ENCODE data around the gene KCNJ1. TPM values are rescaled to one million over a fixed set of nuclear protein-coding genes. Genes with fewer than 3 reads are reported as not detected.

Gene KCNJ1
- total and polyA plus RNA-seq, 2 of the 8 experiments (the other 6 are each of a cell fraction or from before 2014, with no cell fraction given): 0.17 to 0.23 TPM

GRCh38 chr11:128868841-128869671 is 2.0 kb upstream of the KCNJ1 start:
- no peak overlapping the region for H2BK5ac ChIP-seq (ENCODE audit: low read depth, low read length)
- no peaks in the 10 kb centered on the region for H3K79me1 ChIP-seq (ENCODE audit: low read depth, low read length)
- no peak overlapping the region for H2AK5ac ChIP-seq (ENCODE audit: low read depth, low read length)
- FAIRE-seq (no peak), DNase-seq (ENCODE audit: low read depth in 1 of 2, low spot score in 2 of 2) (no peak)
- ChIA-PET POLR2A (ENCODE audit: partially characterized antibody) (no interaction called here), CTCF (ENCODE audit: partially characterized antibody) (interaction anchor here (0.6 to 2.2 kb wide), 8 partner anchors 12 to 146 kb away, joined by 3 to 14 read pairs (median 4); no protein-coding TSS in a partner anchor)
- H2BK12ac ChIP-seq (ENCODE audit: low read depth, low read length): peak overlapping the region; percentile 78; the same call in 1 of the 2 replicates
- H2BK20ac ChIP-seq (ENCODE audit: low read length): peak overlapping the region; percentile 22; the same call in 1 of the 2 replicates
- H3K14ac ChIP-seq (ENCODE audit: insufficient read length): no peak overlapping the region
- H3K23me2 ChIP-seq (ENCODE audit: low read depth, low read length): no peaks in the 10 kb centered on the region
- 95% methylated on average over 10 of the region's 10 CpGs; no CpG with 5 or more reads in 1 of the 2 experiments for WGBS, 2 experiments (ENCODE audit: extremely low coverage in 1 of 2, insufficient coverage in 1 of 2, insufficient read length in 1 of 2, insufficient replicate concordance in 2 of 2, low coverage in 1 of 2, low lambda C conversion rate in 2 of 2, missing lambda C conversion rate in 1 of 2)
- no peak overlapping the region for H4K91ac ChIP-seq (replicated peaks; ENCODE audit: insufficient read length, low read length)
- H3K4ac ChIP-seq (replicated peaks; ENCODE audit: insufficient read length, low read depth, low read length): no peak overlapping the region
- H3K27ac ChIP-seq (ENCODE audit: low read depth, low read length): no peak overlapping the region
- H2BK120ac ChIP-seq (replicated peaks; ENCODE audit: low read depth, low read length): no peak overlapping the region
- no peak overlapping the region for H3K9ac ChIP-seq (replicated peaks in 1 of 4; ENCODE audit: extremely low read depth in 1 of 4, low read depth in 3 of 4, low read length in 3 of 4)
- peaks cover 0 to 8% (median 7%) of the 10 kb centered on the region in 4 experiments; a peak in 3 of 7 replicates for H3K27me3 ChIP-seq (replicated peaks in 1 of 4; ENCODE audit: control insufficient read depth in 3 of 4, extremely low read depth in 1 of 4, insufficient read depth in 3 of 4, low read length in 3 of 4)
- H3K56ac ChIP-seq (replicated peaks; ENCODE audit: insufficient read length, low read depth, low read length): no peak overlapping the region
- no peaks in the 10 kb centered on the region for H3K9me3 ChIP-seq (ENCODE audit: insufficient read depth in 2 of 2, low read depth in 1 of 2, low read length in 1 of 2)
- H3K79me2 ChIP-seq (ENCODE audit: control insufficient read depth in 1 of 2, insufficient read depth in 2 of 2, low read length in 2 of 2): no peaks in the 10 kb centered on the region
- no peak overlapping the region for H3K4me3 ChIP-seq (ENCODE audit: extremely low read depth in 1 of 4, insufficient read depth in 2 of 4, low read depth in 3 of 4, low read length in 4 of 4)
- H3K36me3 ChIP-seq (ENCODE audit: control insufficient read depth in 2 of 4, insufficient read depth in 4 of 4, low read length in 3 of 4): no peaks in the 10 kb centered on the region
- H4K20me1 ChIP-seq (replicated peaks in 1 of 2; ENCODE audit: control insufficient read depth in 1 of 2, insufficient read depth in 2 of 2, low read length in 2 of 2): no peaks in the 10 kb centered on the region
- no peak overlapping the region for H4K8ac ChIP-seq (ENCODE audit: extremely low read depth, insufficient read depth, low read length)
- H4K5ac ChIP-seq (ENCODE audit: insufficient read length, low read depth, low read length): no peak overlapping the region
- H2AFZ ChIP-seq (ENCODE audit: low read length): no peak overlapping the region
- H2BK15ac ChIP-seq (ENCODE audit: low read length): 0 out of 2 replicates have a peak overlapping the region, but pooled peaks have one; percentile 6
- no peak overlapping the region for H3K18ac ChIP-seq (ENCODE audit: extremely low read depth, low read length)
- H3K23ac ChIP-seq (ENCODE audit: insufficient read length): no peak overlapping the region
- H3K4me1 ChIP-seq (replicated peaks in 1 of 4; ENCODE audit: control insufficient read depth in 3 of 4, insufficient read depth in 4 of 4, low read length in 3 of 4): peaks cover 17 to 35% (median 23%) of the 10 kb centered on the region in 4 experiments
- no peak overlapping the region for H3K4me2 ChIP-seq (ENCODE audit: insufficient read depth in 1 of 2, low read depth in 2 of 2, low read length in 2 of 2)
- TF ChIP-seq POLR2AphosphoS5 (IDR thresholded peaks at IDR 0.05; ENCODE audit: low read depth, low read length) (no peak), SAP30 (IDR thresholded peaks at IDR 0.05; ENCODE audit: insufficient read depth, insufficient replicate concordance, low read length) (no peak), TAF1 (IDR thresholded peaks at IDR 0.05; ENCODE audit: low read depth, low read length) (no peak), KDM5A (IDR thresholded peaks at IDR 0.05; ENCODE audit: low read length) (no peak), CBX8 (IDR thresholded peaks at IDR 0.05; ENCODE audit: borderline replicate concordance, low read depth, low read length) (no peak), KDM1A (IDR thresholded peaks at IDR 0.05; ENCODE audit: borderline replicate concordance, low read length) (no peak), YY1 (IDR thresholded peaks at IDR 0.05; ENCODE audit: low read depth, low read length) (no peak), ASH2L (IDR thresholded peaks at IDR 0.05; ENCODE audit: low read length) (no peak), RBBP5 (IDR thresholded peaks at IDR 0.05; ENCODE audit: borderline replicate concordance, low read depth, low read length) (no peak), E2F6 (IDR thresholded peaks at IDR 0.05) (no peak), JUN (IDR thresholded peaks at IDR 0.05; ENCODE audit: low read depth, low read length) (no peak), SP1 (IDR thresholded peaks at IDR 0.05; ENCODE audit: low read depth, low read length) (no peak)

Data from H1 (cell line).